IMR-90 (cell line): ENCODE measurements around the gene ARL4A. TPM values are rescaled to one million over a fixed set of nuclear protein-coding genes. Genes with fewer than 3 reads are reported as not detected.

Experiments used
- ATAC-seq: fragments of 200-7000 bp; cut with Tn5 transposase; 2 replicates; pipeline ENCODE4 v1.9.1; 2020; ENCODE audit warnings: low read depth, mild to moderate bottlenecking, moderate library complexity
- BruUV-seq: library from RNA; stranded (reverse); fragments of 400-500 nt; replicated peaks from 2 replicates; lab custom pipeline; 2021; lab: Mats Ljungman, UMichigan
- CTCF ChIA-PET: fragments of 300-600 bp; formaldehyde crosslinking; extraction: SDS; loops from one replicate; lab custom pipeline; 2021; ENCODE audit warnings: antibody characterized with exemption; lab: Yijun Ruan, JAX
- POLR2A ChIA-PET: fragments of 300-600 bp; sonication (Branson Sonifier 250); formaldehyde crosslinking; loops from one replicate; lab custom pipeline; 2022; ENCODE audit warnings: antibody characterized with exemption; ENCODE audit not compliant: unreplicated experiment; lab: Charles Lee
- DNase-seq: peaks from one replicate; pipeline ENCODE4 v3.0.0; 2013
- H2AFZ ChIP-seq: replicated peaks from 2 replicates; pipeline ENCODE3; 2013; ENCODE audit warnings: low read length, mild to moderate bottlenecking; ENCODE audit not compliant: poor library complexity
- H2AK5ac ChIP-seq: 2 replicates; pipeline ENCODE4 v1.6.1; 2013; ENCODE audit warnings: low read depth, low read length, inconsistent platforms
- H2AK9ac ChIP-seq: replicated peaks from 2 replicates; pipeline ENCODE3; 2013; ENCODE audit warnings: mild to moderate bottlenecking, low read depth, low read length, moderate library complexity; ENCODE audit not compliant: poor library complexity
- H2BK120ac ChIP-seq: 2 replicates; pipeline ENCODE4 v1.6.1; 2013; ENCODE audit warnings: low read depth, low read length, inconsistent platforms
- H2BK15ac ChIP-seq: 3 replicates; pipeline ENCODE4 v1.6.1; 2013; ENCODE audit warnings: low read depth, low read length, inconsistent platforms
- H2BK20ac ChIP-seq: 2 replicates; pipeline ENCODE4 v1.6.1; 2013; ENCODE audit warnings: low read depth, mild to moderate bottlenecking, inconsistent platforms, low read length, moderate library complexity
- H2BK5ac ChIP-seq: 2 replicates; pipeline ENCODE4 v1.6.1; 2013; ENCODE audit warnings: mild to moderate bottlenecking, low read depth, low read length, inconsistent platforms; ENCODE audit not compliant: poor library complexity, severe bottlenecking
- H3K14ac ChIP-seq: replicated peaks from 2 replicates; pipeline ENCODE4 v1.6.1; 2013; ENCODE audit warnings: low read depth, low read length, inconsistent platforms
- H3K18ac ChIP-seq: 2 replicates; pipeline ENCODE4 v1.6.1; 2013; ENCODE audit warnings: low read depth, low read length, control low read depth
- H3K23ac ChIP-seq: 2 replicates; pipeline ENCODE4 v1.6.1; 2013; ENCODE audit warnings: low read depth, low read length, inconsistent platforms
- H3K27ac ChIP-seq: 2 replicates; pipeline ENCODE4 v1.5.1; 2013; ENCODE audit warnings: mild to moderate bottlenecking, control low read depth, low read length; ENCODE audit not compliant: insufficient read depth
- H3K27me3 ChIP-seq: 2 replicates; pipeline ENCODE4 v1.6.1; 2013; ENCODE audit warnings: low read length; ENCODE audit not compliant: control insufficient read depth, insufficient read depth
- H3K36me3 ChIP-seq: 2 replicates; pipeline ENCODE4 v1.6.1; 2013; ENCODE audit warnings: low read length, mixed read lengths; ENCODE audit not compliant: control insufficient read depth, insufficient read depth
- H3K4ac ChIP-seq: 2 replicates; pipeline ENCODE4 v1.6.1; 2013; ENCODE audit warnings: low read depth, low read length, inconsistent platforms
- H3K4me1 ChIP-seq: 2 replicates; pipeline ENCODE4 v1.6.1; 2013; ENCODE audit warnings: low read length, mixed read lengths; ENCODE audit not compliant: control insufficient read depth, insufficient read depth
- H3K4me2 ChIP-seq: 2 replicates; pipeline ENCODE4 v1.6.1; 2013; ENCODE audit warnings: low read depth, mild to moderate bottlenecking, control low read depth, low read length, moderate library complexity
- H3K4me3 ChIP-seq: 2 replicates; pipeline ENCODE4 v1.5.1; 2013; ENCODE audit warnings: low read depth, mild to moderate bottlenecking, control low read depth, low read length, moderate library complexity; ENCODE audit not compliant: insufficient read depth
- H3K56ac ChIP-seq: 2 replicates; pipeline ENCODE4 v1.6.1; 2013; ENCODE audit warnings: low read length, inconsistent platforms; ENCODE audit not compliant: insufficient read depth; ENCODE audit errors: extremely low read depth
- H3K79me1 ChIP-seq, 2 experiments: 2 replicates each; pipeline ENCODE4 v1.6.1; 2013; ENCODE audit warnings: low read length in 2 of 2, inconsistent platforms in 1 of 2, low read depth in 1 of 2
- H3K9ac ChIP-seq: 2 replicates; pipeline ENCODE4 v1.6.1; 2013; ENCODE audit warnings: low read depth, low read length, control low read depth
- H3K9me1 ChIP-seq: 2 replicates; pipeline ENCODE4 v1.6.1; 2013; ENCODE audit warnings: low read length, inconsistent platforms; ENCODE audit not compliant: insufficient read depth
- H3K9me3 ChIP-seq: 2 replicates; pipeline ENCODE4 v1.6.1; 2013; ENCODE audit warnings: low read length; ENCODE audit not compliant: control insufficient read depth, insufficient read depth
- H4K20me1 ChIP-seq: 2 replicates; pipeline ENCODE4 v1.6.1; 2013; ENCODE audit warnings: low read length, inconsistent platforms; ENCODE audit not compliant: insufficient read depth
- H4K5ac ChIP-seq: 2 replicates; pipeline ENCODE4 v1.6.1; 2013; ENCODE audit warnings: mild to moderate bottlenecking, low read depth, low read length, control low read depth
- H4K8ac ChIP-seq, 2 experiments: 2 replicates each; pipeline ENCODE4 v1.6.1; 2013; ENCODE audit warnings: low read depth in 2 of 2, low read length in 2 of 2, control low read depth in 1 of 2, inconsistent platforms in 1 of 2
- H4K91ac ChIP-seq: 2 replicates; pipeline ENCODE4 v1.6.1; 2013; ENCODE audit warnings: low read depth, low read length, inconsistent platforms; ENCODE audit not compliant: insufficient read depth
- CEBPB ChIP-seq: IDR thresholded peaks from 2 replicates; pipeline ENCODE4 v1.6.1; 2012; ENCODE audit warnings: low read depth, low read length, improper control_type of control experiment
- MXI1 ChIP-seq: IDR thresholded peaks from 2 replicates; pipeline ENCODE4 v1.6.1; 2012; ENCODE audit warnings: low read depth, mild to moderate bottlenecking, low read length, moderate library complexity, borderline replicate concordance
- WGBS, 2 experiments: methylation state at CpG; one replicate each; pipeline versions ENCODE4 v1.1.5 to v1.1.7; 2013; ENCODE audit warnings: missing lambda C conversion rate in 2 of 2; ENCODE audit not compliant: insufficient read length in 1 of 2; ENCODE audit errors: extremely low coverage in 2 of 2; 5-methylcytosine and 5-hydroxymethylcytosine counted together
- dilution Hi-C: fragments of 300-500 bp; cut with HindIII; formaldehyde crosslinking; loops from one replicate; pipeline ENCODE4 v1.14.3; 2018; ENCODE audit warnings: low sequenced_read_pairs; ENCODE audit not compliant: unreplicated experiment
- in situ Hi-C: fragments of 300-500 bp; cut with MboI; formaldehyde crosslinking; loops from 3 replicates; pipeline ENCODE4 v1.14.3; 2019; ENCODE audit warnings: low sequenced_read_pairs, inconsistent platforms, mixed read lengths
- intact Hi-C: fragments of 100-400 bp; cut with micrococcal nuclease; formaldehyde crosslinking; loops from 2 replicates; pipeline ENCODE4 v1.10.0; 2022
- polyA plus RNA-seq, 3 experiments: library from polyadenylated mRNA; depleted of rRNA; stranded (reverse); fragments of >200 nt; gene quantifications; 2 replicates each; pipeline ENCODE4 v1.2.3, GENCODE V29; 2012; ENCODE audit warnings: low replicate concordance in 1 of 3
- total RNA-seq: library from RNA; depleted of rRNA; stranded (reverse); fragments of >200 nt; gene quantifications from 2 replicates; pipeline ENCODE4 v1.2.3, GENCODE V29; 2012

ARL4A gene
- total and polyA plus RNA-seq, 2 of the 4 experiments (the other 2 are of a cell fraction): 13.7 to 22.4 TPM

GRCh38 chr7:12705878-12706277, 18.4 kb downstream of the ARL4A start:
- no peaks in the 10 kb centered on the region for H4K20me1 ChIP-seq
- no peak overlapping the region for H3K14ac ChIP-seq
- H3K36me3 ChIP-seq: no peaks in the 10 kb centered on the region
- no peak overlapping the region for H3K18ac ChIP-seq
- no peak overlapping the region for H2AK9ac ChIP-seq
- no peak overlapping the region for H4K91ac ChIP-seq
- no peak overlapping the region for H3K4me2 ChIP-seq
- H3K9ac ChIP-seq: no peak overlapping the region
- no peak overlapping the region for H4K5ac ChIP-seq
- WGBS, 2 experiments: 100% methylated on average over 1 of the region's 4 CpGs; no CpG with 5 or more reads in 1 of the 2 experiments
- intact Hi-C loops (loop anchor here (2.0 kb wide), 1 partner anchor 15 kb away; no protein-coding TSS in a partner anchor), in situ Hi-C loops (no loop called here), dilution Hi-C loops (no loop called here)
- H3K27ac ChIP-seq: no peak overlapping the region
- no peak overlapping the region for H3K4me3 ChIP-seq
- H3K79me1 ChIP-seq: no peaks in the 10 kb centered on the region
- H2BK15ac ChIP-seq: no peak overlapping the region
- no peak overlapping the region for H2BK5ac ChIP-seq
- H3K4ac ChIP-seq: no peak overlapping the region
- no peaks in the 10 kb centered on the region for H3K9me1 ChIP-seq
- POLR2A ChIA-PET: no interaction called here
- no peak overlapping the region for H3K23ac ChIP-seq
- no peak overlapping the region for H2AFZ ChIP-seq
- H2AK5ac ChIP-seq: no peak overlapping the region
- H2BK20ac ChIP-seq: no peak overlapping the region
- no peak for ATAC-seq
- BruUV-seq: no TSS peak
- TF ChIP-seq MXI1: no peak
- peak; percentile 45; the same call in 1 of the 2 replicates for TF ChIP-seq CEBPB
- no peak for DNase-seq
- H4K8ac ChIP-seq: no peak overlapping the region
- H3K9me3 ChIP-seq: peaks cover 2% of the 10 kb centered on the region; the same call in 1 of the 2 replicates
- no peak overlapping the region for H2BK120ac ChIP-seq
- CTCF ChIA-PET: no interaction called here
- H3K27me3 ChIP-seq: no peaks in the 10 kb centered on the region
- no peak overlapping the region for H3K56ac ChIP-seq
- H3K4me1 ChIP-seq: peaks cover 8% of the 10 kb centered on the region
